ENCODE results near the gene CRYGD.
"Not testable (repeated sequence)": the region's sequence is repeated elsewhere in the genome, so short reads cannot be mapped to it uniquely, and the experiment has no call there.

Gene CRYGD

DNA sequence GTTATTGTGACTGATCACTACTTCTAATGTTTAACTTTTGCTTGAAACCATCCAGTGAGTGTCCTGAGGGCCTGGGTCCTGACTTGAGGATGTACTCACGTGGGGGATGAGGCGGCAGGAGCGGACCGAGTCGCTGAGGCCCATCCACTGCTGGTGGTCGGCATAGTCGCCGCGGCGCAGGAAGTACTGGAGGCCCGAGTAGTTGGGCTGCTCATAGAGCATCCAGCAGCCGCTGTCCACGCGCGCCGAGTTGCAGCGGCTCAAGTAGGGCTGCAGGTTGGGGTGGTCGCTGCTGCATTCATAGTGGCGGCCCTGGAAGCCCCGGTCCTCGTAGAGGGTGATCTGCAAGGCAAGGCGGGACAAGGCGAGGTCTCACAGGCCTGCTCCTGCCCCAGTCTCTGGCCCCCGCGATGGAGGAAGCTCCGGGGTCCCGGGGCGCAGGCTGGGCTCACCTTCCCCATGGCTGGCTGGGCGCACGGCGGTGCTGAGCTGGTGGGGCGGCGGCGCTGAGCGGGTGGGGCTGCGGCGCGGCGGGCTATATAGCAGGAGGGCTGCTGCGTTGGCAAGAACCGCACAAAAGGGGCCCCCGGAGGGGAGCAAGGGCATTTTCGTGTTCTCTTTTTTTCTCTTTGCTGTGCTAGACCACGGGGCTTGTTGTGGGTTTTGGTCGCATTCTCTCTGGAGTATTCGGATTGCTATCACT is at the start of gene CRYGD:
Gene CRYGD (minus strand): TSS at position 512 of the 703 bp plus-strand sequence. CDS start 51 bp downstream, at position 461.
- DNase-seq (ENCODE audit: low read depth): not testable (repeated sequence)

DNA sequence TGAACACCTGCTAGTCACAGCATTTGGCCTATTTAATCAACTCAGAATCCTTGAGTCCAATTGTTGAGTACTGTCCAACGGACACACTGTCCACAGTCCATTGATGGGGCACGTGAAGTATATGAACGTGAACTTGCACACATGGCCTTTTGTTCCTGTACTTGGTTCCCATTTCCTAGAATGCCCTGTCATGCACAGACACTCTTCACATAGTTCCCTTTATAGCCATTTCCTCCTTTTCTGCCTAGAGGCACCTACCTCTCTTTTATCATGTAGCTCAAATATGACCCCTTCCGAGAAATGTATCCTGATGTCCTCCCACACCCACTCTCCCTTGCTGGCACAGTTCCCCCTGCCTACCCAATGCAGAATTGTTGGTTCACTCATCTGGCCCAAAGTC is 47.8 kb upstream of the CRYGD start:
- no peak for DNase-seq (ENCODE audit: low read depth)

DNA sequence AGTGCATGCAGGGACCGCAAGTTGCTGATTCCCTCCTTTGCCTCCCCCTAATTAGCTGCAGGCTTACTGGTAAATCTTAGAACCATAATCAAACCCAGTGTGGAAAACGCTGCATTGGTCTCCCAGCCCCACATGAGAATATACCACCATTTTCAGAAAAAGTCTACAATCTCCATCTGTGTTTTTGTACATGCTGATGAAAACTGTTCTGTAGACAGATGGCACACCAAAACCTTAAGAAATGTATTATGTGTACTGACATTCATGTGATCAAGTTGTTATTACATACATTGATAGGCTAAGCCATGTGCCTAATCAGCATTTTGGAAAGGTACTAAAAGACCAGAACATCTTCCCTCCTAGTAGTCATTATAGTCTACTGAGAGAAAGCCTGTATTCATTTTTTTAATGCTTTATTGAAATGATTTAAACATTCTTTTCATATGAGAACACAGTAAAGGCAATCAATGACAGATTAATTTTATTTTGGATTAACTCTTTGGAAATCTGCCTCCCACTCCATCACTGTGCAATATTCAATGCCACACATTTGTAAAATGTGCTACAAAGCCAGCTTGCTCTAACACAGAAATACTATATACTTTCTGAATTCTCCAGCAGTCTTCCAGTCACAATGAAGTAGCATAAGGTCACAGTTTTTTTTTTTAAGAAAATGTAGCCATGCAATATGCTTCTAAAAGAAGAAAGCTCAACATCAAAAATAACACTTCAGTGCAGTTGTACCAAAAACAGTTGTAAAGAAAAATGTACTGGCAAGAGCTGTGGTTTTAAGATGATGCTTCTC is 40.8 kb upstream of the CRYGD start:
- DNase-seq (ENCODE audit: low read depth): no peak

DNA sequence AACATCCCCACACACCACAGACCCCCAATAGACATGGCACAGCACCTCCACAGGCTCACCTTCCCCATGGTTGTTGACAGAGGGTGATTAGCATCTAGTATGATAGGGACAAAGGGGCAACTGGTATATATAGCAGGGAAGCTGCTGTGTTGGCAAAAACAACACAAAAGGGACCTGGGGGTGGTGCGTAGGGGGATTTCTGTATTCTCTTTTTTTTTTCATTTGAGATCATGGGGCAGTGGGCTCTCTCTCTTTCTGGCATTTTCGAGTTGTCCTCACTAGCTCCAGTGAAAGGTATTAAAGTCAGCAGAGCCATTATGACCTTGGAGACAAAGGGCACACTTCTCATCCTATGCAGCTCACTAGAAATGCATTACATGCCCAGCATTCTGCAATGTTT is 39.2 kb upstream of the CRYGD start, which contains the start of gene CRYGA:
Gene CRYGA (minus strand): TSS at position 101 of the 400 bp plus-strand sequence. CDS start 33 bp downstream, at position 68.
- no peak for DNase-seq (ENCODE audit: low read depth)

DNA sequence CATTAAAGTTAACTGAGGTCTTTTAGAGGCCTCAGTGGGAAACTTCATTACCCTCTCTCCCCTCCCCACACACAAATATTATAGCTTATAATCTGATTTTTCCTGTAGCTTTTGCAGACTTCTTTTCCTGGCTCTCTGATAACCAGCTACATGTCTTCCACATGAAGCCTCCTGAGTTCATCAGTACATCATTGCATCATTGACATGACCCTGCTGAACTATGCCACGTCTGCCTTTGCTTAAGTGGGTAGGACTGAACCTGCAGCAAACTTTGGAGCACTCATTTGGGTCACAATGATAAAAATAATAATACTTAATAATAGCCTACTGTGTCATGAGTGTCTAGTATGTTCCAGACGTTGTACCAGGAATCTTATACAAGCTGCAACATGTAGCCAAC is 32.1 kb upstream of the CRYGD start:
- no peak for DNase-seq (ENCODE audit: low read depth)

DNA sequence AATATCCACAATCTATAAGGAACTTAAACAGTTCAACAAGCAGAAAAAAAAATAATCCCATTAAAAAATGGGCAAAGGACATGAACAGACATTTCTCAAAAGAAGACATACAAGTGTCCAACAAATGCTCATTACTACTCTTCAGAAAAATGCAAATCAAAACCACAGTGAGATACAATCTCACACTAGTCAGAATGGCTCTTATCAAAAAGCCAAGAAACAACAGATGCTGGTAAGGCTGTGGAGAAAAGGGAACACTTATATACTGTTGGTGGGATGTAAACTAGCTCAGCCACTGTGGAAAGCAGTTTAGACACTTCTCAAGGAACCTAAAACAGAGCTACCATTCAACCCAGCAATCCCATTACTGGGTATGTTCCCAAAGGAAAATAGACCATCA is 28.8 kb upstream of the CRYGD start:
- no peak for DNase-seq (ENCODE audit: low read depth)

DNA sequence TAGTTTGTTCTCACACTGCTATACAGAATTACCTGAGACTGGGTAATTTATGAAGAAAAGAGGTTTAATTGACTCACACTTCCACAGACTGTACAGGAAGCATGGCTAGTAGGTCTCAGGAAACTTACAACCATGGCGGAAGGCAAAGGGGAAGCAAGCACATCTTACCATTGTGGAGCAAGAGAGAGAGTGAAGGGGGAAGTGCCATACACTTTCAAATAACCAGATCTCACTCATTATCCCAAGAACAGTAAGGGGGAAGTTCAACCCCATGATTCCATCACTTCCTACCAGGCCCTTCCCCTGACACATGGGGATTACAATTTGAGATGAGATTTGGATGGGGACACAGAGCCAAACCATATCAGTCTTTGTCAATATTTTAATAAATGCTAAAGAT is 26.6 kb upstream of the CRYGD start:
- DNase-seq (ENCODE audit: low read depth): no peak

DNA sequence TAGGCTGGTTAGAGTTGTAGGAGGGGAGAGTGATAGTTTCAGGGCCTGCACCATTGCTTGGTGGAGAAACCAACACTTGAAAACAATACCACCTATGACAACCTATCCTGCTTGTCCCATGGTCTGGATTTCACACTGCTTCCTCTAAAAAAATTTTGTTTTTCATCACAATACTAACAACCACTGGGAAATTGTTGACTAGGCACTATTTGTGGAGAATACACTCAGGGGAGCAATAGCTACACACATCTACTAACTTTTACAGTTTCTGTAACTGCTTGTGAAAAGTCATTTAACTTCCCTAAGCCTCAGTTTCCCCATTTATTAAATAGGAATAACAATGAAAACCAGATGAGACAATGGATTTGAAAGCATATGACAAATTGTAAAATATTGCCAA is 25.8 kb upstream of the CRYGD start:
- no peak for DNase-seq (ENCODE audit: low read depth)

DNA sequence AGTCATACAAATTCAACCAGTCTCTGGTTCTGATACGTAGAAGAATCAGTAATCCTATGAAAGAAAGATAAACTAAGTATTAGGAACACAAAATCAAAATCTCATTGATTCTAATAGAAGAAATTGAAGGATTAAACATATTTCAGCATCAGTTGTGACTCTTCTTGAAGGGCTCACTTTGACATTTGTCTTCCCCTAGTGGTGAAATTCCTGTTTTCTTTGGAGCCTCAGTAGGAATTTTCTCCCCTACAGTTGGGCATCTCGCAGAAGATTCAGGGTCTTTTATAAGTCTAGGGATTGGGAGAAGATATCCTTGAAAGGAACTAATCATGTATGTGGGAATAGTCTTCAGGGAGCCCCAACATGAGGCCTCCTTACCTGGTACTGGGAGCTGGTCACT is 24.5 kb upstream of the CRYGD start:
- DNase-seq (ENCODE audit: low read depth): no peak

DNA sequence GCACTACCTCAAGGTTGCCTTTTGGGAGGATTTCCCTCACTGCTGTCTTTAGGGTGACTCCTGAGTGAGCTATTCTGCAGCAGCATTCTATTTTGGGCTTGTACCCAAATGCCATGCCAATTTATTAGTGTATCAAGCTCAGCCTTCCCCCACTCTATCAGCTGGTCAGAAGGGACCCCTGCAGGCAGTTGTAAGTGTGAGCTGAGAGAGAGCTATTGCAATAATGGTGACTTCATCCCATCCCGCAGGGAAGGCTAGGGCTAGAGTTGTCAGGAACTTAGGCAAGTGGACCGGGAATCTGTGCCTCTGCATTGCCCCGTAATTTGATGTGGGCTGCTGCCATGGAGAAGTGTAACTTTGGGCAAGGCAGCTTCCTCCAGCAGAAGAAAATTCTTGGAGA is 23.4 kb upstream of the CRYGD start:
- DNase-seq (ENCODE audit: low read depth): no peak

DNA sequence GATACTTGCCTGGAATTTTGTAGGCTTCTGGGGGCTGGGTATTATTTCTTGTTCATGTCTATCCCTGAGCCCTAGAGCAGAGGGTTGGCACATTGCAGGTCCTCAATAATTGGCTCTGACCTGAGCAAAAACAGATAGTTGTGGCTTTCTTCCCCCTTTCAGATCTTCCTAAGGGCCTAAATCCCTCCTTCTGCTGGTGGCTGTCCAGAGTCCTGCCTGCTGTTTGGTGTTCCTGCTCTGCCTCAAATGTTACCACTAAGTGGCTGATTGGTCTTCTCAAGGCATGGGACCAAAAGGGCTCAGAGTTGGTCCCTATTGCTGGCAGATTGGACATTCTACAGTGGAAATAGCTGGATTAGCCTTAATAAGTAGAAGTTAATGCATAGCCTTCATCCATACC is 22.7 kb upstream of the CRYGD start:
- DNase-seq (ENCODE audit: low read depth): no peak

DNA sequence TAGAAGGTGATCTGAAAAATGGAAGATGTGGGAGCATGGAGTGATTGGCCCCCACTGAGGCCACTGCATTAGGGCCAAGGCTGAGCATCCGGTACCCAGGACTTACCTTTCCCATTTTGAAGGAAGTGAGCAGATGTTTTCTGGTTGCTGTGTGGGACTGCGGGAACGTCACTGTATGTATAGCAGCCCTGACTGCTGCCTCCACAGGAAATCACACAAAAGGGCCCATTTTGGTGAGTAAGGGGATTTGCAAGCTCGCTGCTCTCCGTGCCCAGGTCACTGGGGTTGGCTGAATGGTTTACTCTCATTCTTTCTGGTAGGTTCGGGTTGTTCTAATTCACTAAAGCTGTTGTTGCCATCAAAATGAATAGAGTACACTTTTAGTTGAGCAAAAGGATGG is 21.7 kb upstream of the CRYGD start, which contains the start of gene CRYGB:
Gene CRYGB (minus strand): TSS at position 153 of the 400 bp plus-strand sequence. CDS start 38 bp downstream, at position 115.
- no peak for DNase-seq (ENCODE audit: low read depth)

DNA sequence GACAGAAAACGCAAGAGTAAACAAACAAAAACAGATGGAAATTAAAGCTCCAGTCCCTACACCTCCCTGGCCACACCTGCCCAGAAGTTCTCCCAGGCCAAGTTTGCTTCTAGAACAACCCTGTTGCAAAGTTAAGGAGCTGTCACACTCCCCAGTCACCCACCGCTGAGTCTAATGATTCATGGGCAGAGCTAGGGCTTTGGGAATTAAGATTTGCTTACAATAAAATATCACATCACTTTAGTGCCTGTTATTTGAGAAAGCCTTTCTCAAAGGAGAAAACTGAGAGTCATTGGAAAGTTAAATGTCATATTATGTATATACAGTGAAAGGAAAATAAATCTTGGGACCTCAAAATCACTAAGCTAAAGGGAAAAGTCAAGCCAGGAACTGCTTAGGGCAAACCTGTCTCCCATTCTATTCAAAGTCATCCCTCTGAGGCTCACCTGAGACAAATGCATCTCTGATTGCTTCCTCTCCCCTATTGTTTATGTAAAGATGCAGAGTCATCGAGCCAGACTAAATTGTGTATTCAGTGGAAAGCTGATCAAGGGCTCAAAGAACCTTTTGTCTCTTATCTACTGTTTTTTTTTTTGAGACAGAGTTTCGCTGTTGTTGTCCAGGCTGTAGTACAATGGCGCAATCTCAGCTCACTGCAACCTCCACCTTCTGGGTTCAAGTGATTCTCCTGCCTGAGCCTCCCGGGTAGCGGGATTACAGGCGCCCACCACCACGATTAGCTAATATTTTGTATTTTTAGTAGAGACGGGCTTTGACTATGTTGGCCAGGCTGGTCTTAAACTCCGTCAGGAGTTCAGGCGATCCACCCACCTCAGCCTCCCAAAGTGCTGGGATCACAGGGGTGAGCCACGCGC is 18.8 kb upstream of the CRYGD start:
- no peak for DNase-seq (ENCODE audit: low read depth)

DNA sequence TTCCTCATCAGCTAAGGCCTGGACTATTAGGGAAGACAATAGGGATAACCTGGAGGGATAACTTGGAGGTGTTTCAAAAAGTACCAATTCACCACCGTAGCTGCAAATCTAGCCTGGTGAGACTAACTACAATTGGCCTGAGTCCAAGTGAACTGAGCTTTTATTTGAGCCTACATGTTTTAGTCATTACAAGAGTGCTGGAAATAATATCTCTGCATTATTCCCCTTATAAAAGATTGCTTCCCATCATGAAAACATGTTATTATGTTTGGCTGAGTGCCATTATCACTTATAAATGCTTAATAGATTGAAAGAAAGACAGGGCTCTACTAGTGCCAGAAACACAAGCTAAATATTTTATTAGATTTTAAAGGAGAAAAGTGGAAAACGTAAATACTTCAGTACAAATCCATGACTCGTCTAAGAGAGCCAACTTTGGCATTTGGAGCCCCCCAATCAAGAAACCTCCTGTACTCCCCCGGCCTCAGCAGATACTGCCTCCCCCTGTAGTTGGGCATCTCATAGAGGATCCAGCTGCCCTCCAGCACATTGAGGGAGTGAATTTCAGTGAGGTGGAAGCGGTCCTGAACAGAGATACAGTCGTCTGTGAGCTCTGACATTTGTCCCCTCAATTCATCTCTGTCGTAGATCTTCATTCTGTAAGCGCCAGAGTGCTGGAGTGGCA is 18.1 kb upstream of the CRYGD start:
- no peak for DNase-seq (ENCODE audit: low read depth)

DNA sequence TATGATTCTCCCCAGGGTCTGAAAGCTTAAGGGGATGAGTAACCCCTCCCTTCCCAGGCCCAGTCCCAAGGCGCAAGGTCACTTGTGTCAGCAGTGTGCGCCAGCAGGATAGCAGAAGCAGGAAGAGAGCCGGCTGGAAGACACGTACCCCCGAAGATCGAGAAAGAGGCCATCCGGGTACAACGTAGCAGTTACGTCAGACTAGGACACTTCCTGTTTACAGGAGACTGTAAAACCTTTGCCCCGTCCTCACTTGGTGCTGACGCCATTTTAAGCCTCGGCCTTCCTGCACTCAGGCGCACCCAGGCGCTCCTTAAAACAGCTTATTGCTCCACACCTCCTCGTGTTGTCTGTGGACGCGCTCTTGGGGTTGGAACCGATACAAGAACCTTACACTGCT is 15.1 kb upstream of the CRYGD start:
- no peak for DNase-seq (ENCODE audit: low read depth)

DNA sequence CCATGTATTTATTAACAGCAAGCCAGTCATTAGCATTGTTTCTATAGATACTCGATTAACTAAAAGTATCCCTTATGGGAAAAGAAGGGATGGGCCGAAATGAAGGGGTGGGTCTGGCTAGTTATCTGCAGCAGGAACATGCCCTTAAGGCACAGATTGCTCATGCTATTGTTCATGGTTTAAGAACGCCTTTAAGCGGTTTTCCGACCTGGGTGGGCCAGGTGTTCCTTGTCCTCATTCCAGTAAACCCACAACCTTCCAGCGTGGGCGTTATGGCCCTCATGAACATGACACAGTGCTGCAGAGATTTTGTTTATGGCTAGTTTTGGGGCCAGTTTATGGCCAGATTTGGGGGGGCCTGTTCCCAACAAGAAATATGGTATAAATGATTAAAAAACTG is 14.0 kb upstream of the CRYGD start:
- not testable (repeated sequence) for DNase-seq (ENCODE audit: low read depth)

DNA sequence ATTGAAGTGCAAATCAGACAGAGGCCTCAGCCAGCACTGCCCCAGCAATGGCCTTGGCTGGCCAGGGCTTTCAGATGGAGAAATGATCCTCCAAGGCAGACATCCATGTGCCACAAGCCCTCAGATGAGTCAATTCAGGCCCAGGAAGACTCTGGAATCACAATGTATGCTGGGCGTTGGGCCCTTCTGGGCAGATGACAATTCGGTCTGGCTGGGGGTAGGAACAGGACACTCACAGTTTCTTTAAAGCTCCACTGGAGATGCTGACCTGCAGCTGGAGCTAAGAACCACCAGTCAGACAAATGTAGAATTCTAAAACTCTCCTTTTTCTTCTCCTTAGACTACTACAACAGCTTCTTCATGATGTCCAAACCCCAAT is 12.4 kb upstream of the CRYGD start:
- no peak for DNase-seq (ENCODE audit: low read depth)

DNA sequence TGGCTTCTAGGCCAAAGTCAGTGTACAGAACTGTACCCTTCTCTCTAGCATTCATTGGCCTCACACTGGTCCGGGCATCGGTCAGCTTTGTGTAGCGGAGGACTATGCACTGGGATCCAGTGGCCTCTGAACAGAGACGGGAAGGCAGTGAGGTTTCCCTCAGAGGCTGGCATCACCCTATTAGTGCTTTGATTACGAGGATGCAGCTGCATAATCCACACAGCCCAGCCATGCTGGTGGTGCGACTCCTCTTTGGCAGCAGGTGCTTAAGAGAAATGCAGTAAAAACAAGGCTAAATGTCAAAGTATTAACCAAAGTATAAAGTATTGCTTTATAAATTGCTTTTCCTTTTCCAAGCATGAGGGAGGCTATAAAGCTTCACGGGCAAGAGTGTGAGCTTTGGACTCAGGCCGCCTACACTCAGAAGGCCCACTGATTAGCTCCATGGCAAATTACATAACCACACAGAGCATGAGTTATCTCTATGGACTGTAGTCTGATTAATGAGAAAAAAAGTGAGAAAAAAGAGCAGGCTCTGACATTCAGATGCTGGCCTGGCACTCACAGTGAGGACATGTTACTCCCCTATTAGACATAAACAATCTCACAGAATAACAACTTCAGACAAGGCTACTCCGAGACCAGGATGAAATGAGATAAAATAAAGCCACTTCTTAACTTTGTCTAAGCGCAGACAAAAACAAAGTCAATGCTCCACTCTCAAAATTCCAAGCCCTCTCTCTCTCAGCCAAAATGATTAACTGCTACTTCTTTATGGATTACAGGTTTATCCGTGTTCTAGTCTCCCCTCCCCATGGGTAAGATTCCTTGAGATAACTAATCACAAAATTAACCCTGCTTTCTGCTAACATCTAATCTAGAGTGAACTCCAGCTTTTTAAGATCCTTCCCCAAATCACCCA is 11.7 kb upstream of the CRYGD start:
- DNase-seq (ENCODE audit: low read depth): no peak

DNA sequence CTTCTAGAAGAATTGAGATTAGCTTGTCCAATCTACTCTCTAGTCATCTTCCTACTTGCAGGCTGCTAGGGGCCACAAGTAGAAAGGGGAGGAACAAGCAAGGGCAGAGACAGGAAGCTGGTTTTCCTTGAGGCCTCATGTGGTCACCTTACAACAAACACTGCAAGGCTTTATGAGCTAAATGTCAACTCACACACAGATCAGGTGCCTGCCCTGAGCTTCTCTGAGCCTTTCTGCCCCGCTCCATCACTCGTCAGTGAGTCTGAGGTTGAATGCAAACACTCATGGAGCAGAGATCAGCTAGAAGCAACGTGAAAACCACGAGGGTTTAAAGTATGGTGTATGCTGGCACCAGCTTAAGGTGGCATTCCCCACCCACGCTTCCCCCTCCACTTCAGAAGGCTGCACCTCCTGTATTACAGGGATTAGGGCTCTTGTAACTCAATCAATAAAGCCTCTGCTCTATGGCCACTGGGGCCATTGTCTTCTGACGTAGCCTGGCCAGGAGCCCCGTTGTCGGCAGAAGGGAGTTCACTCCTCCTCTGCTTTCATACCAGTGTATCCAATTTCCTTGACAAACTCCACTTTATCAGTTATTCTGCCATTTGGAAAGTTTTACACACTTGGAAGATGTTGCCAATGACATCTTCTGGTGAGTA is 10.7 kb upstream of the CRYGD start:
- no peak for DNase-seq (ENCODE audit: low read depth)

DNA sequence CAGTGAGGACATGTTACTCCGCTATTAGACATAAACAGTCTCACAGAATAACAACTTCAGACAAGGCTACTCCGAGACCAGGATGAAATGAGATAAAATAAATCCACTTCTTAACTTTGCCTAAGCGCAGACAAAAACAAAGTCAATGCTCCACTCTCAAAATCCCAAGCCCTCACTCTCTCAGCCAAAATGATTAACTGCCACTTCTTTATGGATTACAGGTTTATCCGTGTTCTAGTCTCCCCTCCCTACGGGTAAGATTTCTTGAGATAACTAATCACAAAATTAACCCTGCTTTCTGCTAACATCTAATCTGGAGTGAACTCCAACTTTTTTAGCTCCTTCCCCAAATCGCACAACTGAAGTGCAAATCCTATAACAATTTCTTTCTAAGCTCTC is 6.4 kb upstream of the CRYGD start:
- no peak for DNase-seq (ENCODE audit: low read depth)

Data from activated T-cell treated with anti-CD3 and anti-CD28 coated beads for 48 hours (primary cell).